GM06990 (cell line): ENCODE measurements around the gene ERC1.

Experiments used
- DNase-seq: peaks from one replicate; pipeline ENCODE4 v3.0.0-alpha.2; 2011; ENCODE audit not compliant: insufficient read length; ENCODE audit errors: extremely low read depth
- H3K27me3 ChIP-seq: replicated peaks from 2 replicates; pipeline ENCODE4 v1.6.0; 2011; ENCODE audit warnings: low read length; ENCODE audit not compliant: control insufficient read depth, insufficient read depth
- H3K36me3 ChIP-seq: 2 replicates; pipeline ENCODE4 v1.5.1; 2011; ENCODE audit warnings: low read length; ENCODE audit not compliant: control insufficient read depth, insufficient read depth
- H3K4me3 ChIP-seq: replicated peaks from 2 replicates; pipeline ENCODE4 v1.5.1; 2011; ENCODE audit warnings: low read depth, mild to moderate bottlenecking, control low read depth, low read length
- TF ChIP-seq, protein P1 (sequence below): IDR thresholded peaks from 2 replicates; pipeline ENCODE4 v1.5.1; 2011; ENCODE audit warnings: low read length, control low read depth, mild to moderate bottlenecking, inconsistent platforms; ENCODE audit not compliant: insufficient read depth, poor library complexity, severe bottlenecking

The ERC1 gene

GRCh38 chr12:1410794-1411193 is 419.8 kb downstream of the ERC1 start:
- Histone ChIP-seq H3K36me3 (no peaks in the 10 kb centered on the region), H3K4me3 (no peak overlapping the region), H3K27me3 (no peaks in the 10 kb centered on the region)
- TF ChIP-seq, protein P1, sequence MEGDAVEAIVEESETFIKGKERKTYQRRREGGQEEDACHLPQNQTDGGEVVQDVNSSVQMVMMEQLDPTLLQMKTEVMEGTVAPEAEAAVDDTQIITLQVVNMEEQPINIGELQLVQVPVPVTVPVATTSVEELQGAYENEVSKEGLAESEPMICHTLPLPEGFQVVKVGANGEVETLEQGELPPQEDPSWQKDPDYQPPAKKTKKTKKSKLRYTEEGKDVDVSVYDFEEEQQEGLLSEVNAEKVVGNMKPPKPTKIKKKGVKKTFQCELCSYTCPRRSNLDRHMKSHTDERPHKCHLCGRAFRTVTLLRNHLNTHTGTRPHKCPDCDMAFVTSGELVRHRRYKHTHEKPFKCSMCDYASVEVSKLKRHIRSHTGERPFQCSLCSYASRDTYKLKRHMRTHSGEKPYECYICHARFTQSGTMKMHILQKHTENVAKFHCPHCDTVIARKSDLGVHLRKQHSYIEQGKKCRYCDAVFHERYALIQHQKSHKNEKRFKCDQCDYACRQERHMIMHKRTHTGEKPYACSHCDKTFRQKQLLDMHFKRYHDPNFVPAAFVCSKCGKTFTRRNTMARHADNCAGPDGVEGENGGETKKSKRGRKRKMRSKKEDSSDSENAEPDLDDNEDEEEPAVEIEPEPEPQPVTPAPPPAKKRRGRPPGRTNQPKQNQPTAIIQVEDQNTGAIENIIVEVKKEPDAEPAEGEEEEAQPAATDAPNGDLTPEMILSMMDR: no peak
- DNase-seq: no peak

- Histone ChIP-seq H3K27me3 (no peaks in the 10 kb centered on the region), H3K4me3 (no peak overlapping the region), H3K36me3 (no peaks in the 10 kb centered on the region)
- no peak for DNase-seq
- TF ChIP-seq, protein P1: no peak
Measured at GRCh38 chr12:1413930-1414329, 422.9 kb downstream of the ERC1 start.

GRCh38 chr12:1418144-1418543 is 427.1 kb downstream of the ERC1 start:
- DNase-seq: no peak
- TF ChIP-seq, protein P1: no peak
- Histone ChIP-seq H3K4me3 (no peak overlapping the region), H3K27me3 (no peaks in the 10 kb centered on the region), H3K36me3 (no peaks in the 10 kb centered on the region)

GRCh38 chr12:1419849-1420371 is 428.9 kb downstream of the ERC1 start:
- DNase-seq: no peak
- Histone ChIP-seq H3K27me3 (no peaks in the 10 kb centered on the region), H3K36me3 (no peaks in the 10 kb centered on the region), H3K4me3 (no peak overlapping the region)
- TF ChIP-seq, protein P1: no peak

DNA sequence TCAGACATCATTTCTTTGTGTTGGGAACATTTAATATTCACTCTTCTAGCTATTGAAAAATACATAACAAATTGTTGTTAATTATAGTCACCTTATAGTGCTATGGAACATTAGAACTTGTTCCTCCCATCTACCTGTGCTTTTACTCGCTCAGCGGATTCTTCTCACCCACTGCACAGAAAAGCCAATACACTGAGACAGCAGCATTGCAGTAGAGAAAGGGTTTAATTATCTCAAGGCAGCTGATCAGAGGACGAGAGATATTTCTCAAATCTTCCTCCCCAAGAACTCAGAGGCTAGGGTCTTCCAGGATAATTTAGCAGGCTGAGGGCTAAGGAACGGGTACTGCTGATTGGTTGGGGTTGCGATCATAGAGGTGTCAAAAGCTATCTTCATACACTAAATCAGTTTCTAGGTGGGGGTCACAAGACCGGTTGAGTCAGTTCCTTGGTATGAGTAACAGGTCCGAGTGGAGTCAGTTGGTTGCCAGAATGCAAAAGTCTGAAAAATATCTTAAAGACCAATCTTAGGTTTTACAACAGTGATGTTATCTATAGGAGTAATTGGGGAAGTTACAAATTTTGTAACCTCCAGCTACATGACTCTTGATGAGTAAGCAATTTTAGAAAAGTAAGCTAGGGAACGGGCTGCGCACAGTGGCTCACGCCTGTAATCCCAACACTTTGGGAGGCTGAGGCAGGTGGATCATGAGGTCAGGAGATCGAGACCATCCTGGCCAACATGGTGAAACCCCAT is 430.2 kb downstream of the ERC1 start:
- no peak for DNase-seq
- Histone ChIP-seq H3K36me3 (no peaks in the 10 kb centered on the region), H3K27me3 (no peaks in the 10 kb centered on the region), H3K4me3 (no peak overlapping the region)
- TF ChIP-seq, protein P1: no peak
